Measurements from ENCODE around the gene SLC27A4.

- TF ChIP-seq CTCF (conservative IDR thresholded peaks at IDR 0.05 in 1 of 2, IDR thresholded peaks at IDR 0.05 in 1 of 2; ENCODE audit: extremely low read depth in 1 of 2, insufficient read depth in 1 of 2, low read depth in 1 of 2, low read length in 2 of 2) = no peak
- no peak for TF ChIP-seq EZH2 (IDR thresholded peaks at IDR 0.05; ENCODE audit: borderline replicate concordance, low read length)
Measured at GRCh38 chr9:128388150-128388549, 47.8 kb downstream of the SLC27A4 start.
